ENCODE results near the gene GPX7.
A peak's percentile ranks its signal among the peaks of the same experiment; 100 is the strongest.

Gene GPX7

DNA sequence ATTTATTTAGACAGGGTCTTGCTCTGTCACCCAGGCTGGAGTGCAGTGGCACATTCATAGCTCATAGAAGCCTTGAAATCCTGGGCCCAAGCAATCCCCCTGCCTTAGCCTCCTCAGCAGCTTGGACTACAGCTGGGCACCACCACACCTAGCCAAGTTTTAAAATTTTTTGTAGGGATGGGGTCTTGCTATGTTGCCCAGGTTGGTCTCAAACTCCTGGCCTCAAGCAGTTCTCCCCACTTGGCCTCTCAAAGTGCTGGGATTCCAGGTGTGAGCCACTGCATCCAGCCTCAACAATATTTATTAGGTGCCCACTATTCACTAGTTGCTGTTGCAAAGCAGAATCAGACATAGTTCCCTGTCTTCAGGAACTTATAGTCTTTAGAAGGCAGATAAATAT lies 14.1 kb upstream of the GPX7 start:
- no peak for DNase-seq (ENCODE audit: low spot score)

DNA sequence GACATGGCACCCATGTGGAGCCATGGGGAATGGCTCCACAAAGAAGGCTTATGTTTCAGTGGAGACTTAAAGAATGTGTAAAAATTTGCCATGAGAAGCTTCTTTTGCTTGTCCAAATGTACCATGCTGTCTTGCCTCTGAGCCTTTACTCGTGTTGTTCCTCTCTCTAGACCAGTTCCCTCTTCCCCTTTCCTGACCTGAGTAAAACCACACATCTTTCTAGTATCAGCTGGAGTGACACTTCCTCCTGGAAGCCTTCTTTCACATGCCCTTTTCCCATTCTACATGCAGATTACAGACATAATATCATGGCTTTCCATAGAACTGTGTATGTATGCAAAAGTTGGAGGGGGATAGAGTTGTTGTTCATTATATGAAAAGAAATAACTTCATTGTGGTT lies 13.6 kb upstream of the GPX7 start:
- no peak for DNase-seq (ENCODE audit: low spot score)

DNA sequence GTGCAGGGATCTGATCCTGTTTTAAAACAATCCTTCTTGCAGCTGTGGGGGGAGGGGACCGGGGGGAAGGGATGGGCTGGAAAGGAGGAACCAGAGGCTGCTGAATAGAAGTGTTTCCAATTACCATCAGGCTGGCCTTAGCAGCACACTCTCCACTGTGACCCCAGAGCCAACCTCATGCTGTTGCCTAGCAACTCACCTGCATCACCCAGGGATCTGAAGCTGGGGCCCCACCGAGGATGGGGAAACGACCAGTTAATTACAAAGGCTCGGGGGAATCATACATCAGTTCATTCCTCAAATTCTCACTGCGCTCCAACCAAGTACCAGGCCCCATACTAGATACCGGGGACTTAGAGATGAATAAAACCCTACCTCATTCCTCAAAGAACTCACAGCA lies 11.9 kb upstream of the GPX7 start:
- no peak for DNase-seq (ENCODE audit: low spot score)

DNA sequence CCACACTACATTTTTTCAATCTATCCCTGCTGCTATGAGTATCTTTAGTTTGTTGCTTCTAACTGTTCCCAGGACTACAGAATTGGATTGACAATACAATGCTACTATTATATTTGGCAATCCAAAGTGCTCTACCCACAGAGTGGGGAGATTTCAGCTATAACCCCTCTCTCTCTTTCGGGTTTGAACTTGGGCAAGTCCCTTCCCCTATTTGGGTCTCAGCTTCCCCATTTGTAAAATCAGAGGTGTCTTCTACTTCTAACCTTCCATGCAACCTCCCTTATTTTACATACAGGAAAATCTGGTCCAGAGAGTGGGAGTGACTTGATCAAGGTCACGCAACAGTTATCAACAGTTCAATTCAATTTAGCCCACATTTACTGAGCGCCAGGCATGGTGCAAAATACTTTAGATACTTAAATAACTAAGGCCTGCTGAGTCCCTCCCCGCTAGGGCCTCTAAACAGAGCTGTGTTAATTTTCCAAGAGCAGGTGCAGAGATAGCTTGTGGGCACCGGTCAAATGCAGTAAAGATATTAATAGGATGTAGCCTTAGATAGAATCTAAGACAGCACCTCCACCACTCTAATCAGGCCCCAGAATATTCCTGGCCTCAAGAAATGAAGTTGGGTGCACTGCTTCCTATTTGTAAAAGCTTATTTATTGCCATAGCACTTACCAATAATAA lies 9.4 kb upstream of the GPX7 start:
- no peak for DNase-seq (ENCODE audit: low spot score)

DNA sequence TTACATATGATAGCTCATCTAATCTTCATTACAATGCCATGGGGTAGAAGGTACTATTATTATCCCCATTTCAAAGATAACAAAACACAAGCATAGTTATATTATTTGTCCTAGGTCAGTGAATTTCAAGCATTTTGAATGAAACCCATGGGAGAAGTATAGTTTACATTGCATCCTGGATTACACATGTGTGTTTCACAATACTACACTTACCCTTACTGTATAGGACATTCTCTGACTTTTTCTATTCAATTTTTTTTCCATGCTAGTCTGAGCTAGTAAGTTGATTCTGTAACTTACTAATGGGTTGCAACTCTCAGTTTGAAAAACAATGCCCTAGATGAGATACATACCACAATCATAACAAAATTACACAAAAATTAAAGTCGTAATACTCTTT lies 8.7 kb upstream of the GPX7 start:
- DNase-seq (ENCODE audit: low spot score) = no peak

DNA sequence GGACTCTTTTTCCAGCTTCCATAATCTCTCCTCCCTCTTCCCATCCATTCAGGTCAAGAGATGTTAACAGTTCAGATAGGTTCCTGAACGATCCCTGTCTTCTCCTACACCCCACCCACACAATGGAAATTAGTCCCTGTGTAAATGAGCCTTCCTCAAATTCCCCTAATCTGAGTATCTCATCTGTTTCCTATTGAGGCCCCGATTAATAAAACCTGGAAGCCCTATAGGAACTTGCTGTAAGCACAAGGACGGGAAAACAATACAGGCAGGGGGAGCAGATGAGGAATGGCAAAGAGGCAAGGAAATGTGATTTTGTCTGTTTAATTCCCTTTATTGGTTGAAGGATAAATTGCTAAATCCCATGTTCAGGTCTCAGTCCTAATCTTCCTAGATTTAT lies 7.1 kb upstream of the GPX7 start:
- no peak for DNase-seq (ENCODE audit: low spot score)

DNA sequence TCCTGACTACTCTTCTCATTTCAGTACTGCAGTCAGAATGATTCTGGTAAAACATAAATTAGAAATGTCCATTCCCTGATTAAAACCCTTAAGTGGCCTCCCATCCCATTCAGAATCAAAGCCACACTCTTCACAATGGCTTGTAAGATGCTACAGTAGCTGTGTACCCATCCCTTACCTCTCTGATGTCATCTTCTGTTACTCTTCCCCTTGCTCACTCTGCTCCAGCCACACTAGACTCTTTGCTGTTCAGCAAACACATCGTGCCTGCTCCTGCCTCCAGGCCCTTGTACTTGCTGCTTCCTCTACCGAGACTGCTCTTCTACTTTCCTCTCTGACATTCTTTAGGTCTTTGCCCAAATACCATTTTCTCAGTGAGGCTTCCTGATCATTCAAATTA lies 4.3 kb upstream of the GPX7 start:
- DNase-seq (ENCODE audit: low spot score) = no peak

DNA sequence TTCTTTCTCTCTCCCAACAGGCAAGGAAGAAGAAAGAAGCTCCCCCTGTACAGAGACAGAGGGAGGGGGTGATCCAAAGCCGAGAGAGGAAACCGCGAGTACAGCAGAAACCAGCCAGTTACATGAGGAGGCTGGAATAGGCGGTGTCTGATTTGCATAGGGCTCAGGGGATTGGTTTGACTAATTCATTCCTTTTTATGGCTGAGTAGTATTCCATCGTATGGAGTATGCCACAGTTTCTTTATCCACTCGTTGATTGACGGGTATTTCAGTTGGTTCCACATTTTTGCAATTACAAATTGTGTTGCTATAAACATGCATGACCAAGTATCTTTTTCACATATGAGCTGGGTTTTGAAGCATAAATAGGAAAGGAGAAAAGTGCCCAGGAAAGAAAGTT lies 3.4 kb upstream of the GPX7 start:
- DNase-seq (ENCODE audit: low spot score) = no peak

DNA sequence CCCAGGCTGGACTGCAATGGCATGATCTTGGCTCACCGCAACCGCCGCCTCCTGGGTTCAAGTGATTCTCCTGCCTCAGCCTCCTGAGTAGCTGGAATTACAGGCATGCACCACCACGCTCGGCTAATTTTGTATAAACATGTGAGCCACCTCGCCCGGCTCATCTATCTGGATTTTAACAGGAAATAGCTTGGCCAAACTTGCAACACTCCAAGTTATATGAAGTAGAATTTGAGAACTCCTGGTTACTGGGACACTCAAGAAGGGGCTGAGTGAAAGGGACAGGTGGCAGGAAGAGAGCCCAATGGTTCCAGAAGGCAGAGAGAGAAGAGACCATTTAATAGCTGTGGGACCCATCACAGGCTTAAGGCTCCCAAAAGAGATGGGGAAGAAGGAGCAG lies 2.9 kb upstream of the GPX7 start:
- DNase-seq (ENCODE audit: low spot score) = no peak

DNA sequence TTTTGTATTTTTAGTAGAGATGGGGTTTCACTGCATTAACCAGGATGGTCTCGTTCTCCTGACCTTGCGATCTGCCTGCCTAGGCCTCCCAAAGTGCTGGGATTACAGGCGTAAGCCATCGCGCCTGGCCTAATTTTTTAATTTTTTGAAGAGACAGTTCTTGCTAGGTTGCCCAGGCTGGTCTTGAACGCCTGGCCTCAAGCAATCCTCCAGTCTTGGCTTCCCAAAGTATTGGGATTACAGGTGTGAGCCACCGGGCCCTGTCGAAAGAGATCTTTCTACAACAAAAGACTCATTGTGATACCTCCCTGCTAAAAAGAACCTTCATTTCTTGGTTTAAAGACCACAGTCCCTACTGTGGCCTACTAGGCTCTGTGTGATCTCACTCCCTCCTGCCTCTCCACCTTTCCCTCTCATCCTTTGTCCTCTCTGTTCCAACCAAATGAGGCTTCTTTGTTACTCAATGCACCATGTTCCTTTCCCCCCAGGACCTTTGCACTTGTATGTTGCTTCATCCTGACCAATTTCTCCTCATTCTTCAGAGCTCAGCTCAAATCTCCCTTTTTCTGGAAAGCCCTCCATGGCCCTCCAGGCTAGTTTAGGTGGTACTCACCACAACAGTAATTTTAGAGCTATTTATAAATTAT lies 1.5 kb upstream of the GPX7 start:
- no peak for DNase-seq (ENCODE audit: low spot score)

DNA sequence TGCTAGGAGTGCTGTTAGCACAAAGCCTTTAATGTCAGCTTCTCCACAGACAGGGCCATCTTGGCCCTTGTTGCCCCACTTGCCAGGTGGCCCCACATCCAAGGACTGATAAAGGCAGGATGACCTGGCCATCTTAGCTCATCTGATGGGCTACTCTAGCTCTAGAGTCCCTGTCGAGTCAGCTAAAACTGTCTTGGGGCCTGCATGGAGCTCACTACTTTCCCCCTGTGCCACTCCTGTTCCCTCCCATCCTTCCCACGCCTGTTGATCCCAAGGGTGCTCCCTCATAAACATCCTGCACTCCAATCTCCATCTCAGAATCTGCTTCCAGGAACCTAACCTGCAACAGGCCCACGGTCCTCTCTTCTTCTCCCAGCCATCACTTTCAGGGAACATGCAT lies 652 bp upstream of the GPX7 start:
- DNase-seq (ENCODE audit: low spot score) = no peak

DNA sequence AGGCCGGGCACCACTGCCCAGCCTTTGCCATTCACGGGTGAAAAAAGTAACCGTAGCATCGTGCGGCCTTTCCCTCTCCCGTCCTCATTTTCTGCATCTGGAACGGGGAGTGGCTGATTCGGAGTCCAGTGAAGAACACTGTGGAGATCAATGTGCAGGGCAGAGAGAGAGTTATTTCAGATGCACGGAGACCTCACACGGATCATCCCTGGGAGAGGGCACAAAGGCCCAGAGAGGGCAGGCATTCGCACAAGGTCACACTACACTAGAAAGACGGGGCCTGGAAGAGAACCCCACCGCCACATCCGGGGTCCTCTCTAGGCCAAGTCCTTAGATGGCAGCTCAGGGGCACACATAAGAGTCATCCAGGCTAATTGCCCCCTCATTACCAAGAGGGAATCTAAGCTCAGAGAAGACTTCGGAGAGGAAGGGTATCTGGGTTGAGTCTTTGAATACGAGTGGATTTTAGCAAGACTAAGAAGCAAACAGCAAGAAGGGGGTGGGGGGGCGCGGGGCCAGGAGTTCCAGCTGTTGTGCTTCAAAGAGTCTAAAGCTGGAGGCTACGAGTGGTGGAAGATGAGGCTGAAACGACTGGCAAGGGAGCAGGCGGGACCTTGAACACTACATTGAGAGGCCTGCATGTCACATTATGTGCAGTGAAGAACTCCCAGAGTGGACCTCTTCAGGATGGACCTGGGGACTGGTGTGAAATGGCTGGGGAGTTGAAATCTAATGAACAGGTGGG lies 857 bp downstream of the GPX7 start:
- DNase-seq (ENCODE audit: low spot score) = no peak

DNA sequence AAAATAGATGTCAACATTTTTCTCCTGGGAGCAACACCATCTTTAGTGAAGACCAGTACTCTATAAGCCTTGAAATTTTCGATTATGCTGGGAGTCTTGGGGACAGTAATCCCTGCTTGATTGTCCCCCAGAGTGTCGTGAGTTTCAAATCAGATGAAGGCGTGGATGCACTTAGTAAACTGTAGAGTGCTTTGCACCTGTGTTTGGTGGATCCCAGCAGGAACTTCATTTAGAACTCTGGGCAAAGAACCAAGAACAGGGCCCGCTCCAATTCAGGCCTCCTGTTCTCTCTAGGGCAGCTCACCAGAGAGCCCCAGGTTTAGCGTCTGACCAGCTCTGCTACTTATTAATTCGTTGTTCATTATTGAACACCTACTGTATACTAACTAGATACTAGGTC lies 1.5 kb downstream of the GPX7 start:
- no peak for DNase-seq (ENCODE audit: low spot score)

DNA sequence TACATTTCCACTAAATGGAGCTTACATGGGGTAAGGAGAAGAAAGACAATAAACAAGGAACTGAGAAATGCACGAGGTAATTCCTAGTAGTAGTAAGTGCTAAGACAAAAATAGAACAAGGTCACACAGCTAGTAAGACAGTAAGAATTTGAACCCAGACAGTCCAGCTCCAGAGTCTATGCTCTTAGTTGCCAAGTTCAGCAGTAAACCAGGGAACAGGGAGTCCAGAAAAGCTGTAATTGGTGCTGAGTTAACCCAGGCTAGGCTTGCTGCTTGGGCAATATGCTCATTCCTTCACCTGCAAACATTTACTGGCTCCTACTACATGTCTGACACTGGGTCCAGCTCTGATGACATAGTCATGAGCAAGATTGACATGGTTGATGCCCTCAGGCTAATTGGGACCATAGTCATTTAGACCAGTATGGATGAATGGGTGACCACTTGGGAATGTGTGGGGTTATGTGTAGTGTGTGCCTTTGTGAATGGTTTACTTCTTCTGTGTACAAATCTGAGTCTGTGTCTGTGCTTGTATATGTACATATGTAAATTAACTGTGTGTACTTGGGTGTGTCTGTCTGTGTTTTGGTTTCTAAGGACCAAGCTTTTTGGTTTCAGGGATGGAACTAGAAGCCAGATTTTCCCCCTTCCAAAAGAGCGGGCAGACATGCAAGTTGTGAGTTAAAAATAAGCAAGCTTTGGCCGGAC lies 2.0 kb downstream of the GPX7 start:
- no peak for DNase-seq (ENCODE audit: low spot score)

DNA sequence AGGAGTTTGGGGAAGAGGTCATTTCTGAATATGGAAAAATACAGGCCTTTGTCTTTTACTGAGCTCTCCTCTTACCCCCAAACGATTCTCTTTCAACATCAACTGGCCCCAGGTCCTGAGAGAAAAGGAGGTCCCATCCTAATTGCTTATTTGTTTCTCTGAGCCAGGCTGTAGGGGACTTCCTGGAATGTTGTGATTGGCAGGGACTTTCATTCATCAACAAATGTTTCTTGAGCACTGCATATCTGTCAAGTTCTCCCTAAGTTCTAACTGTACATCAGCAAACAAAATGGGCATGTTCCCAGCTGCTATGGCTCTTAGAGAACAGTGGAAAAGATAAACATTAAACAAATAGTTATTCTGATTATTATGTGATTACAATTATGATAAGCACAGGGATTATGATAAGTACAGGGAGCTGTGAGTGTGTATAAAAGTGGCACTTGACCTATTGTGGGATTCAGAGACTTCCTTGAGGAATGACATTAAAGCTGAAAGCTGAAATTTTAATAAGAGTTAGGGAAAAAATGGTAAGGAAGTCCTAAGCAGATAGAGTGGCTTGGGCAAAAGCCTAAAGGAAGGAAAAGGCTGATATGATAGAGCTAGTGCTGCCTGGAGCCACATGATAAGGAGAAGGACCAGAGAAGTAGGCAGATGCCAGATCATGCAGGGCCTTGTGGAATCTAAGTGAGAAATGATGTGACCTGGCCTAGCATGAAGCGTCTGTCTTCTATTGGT lies 11.6 kb downstream of the GPX7 start:
- DNase-seq (ENCODE audit: low spot score) = peak; percentile 19

DNA sequence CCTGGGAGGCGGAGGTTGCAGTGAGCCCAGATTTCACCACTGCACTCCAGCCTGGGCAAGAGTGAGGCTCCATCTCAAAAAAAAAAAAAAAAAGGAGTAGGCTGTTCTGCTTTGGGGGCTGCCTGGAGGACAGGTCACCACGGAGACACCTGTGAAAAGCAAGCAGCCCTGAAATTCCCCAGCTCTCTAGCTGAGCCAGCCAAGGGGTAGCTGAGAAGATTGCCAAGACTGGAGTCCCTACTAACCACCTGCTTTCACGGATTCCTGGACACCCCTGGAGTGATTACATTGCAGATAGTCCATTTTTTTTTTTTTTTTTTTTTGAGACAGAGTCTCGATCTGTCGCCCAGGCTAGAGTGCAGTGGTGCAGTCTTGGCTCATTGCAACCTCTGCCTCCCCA lies 12.5 kb downstream of the GPX7 start:
- DNase-seq (ENCODE audit: low spot score) = no peak

DNA sequence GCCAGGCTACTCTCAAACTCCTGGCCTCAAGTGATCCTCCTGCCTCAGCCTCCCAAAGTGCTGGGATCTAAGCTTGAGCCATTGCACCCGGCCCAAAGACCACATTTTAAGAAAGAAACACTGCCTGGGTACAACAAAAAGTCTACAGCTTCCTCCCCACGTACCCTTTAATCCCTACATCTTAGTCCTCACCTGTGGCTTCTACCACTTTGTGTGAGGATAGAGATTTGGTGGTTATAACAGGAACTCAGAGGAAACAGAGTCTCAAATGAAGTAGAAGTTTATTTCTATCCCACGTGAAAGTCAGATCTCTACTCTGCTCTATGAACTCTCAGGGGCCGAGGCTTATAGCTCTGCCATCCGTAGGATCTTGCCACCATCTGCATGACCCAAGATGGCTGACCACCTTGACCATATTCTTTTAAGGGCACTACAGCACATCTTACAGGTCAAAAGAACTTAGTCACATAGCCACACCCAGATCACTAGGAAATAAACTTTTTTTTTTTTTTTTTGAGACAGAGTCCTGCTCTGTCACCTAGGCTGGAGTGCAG lies 13.4 kb downstream of the GPX7 start:
- no peak for DNase-seq (ENCODE audit: low spot score)

DNA sequence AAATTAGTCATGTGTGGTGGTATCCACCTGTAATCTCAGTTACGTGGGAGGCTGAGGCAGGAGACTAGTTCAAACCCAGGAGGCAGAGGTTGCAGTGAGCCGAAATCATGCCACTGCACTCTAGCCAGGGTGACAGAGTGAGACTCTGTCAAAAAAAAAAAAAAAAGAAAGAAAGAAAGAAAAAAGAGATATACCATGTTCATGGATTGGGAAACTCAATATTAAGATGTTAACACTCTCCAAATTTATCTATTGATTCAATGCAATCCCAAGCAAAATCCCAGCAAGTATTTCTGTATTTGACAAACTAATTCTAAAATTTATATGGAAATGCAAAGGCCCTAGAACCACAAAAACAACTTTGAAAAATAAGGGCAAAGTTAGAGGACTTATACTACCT lies 19.8 kb downstream of the GPX7 start:
- no peak for DNase-seq (ENCODE audit: low spot score)

DNA sequence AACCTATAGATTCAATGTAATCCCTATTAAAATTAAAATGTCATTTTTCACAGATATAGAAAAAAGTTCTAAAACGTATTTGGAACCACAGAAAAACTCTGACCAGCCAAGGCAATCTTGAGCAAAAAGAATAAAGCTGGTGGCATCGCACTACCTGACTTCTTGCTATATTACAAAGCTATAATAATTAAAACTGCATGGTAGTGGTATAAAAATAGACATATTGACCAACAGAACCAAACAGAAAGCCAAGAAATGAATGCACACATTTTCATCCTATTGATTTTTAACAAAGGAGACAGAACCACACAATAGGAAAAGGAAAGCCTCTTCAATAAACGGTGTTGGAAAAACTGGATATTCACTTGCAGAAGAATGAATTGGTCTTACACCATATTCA lies 21.6 kb downstream of the GPX7 start:
- no peak for DNase-seq (ENCODE audit: low spot score)

DNA sequence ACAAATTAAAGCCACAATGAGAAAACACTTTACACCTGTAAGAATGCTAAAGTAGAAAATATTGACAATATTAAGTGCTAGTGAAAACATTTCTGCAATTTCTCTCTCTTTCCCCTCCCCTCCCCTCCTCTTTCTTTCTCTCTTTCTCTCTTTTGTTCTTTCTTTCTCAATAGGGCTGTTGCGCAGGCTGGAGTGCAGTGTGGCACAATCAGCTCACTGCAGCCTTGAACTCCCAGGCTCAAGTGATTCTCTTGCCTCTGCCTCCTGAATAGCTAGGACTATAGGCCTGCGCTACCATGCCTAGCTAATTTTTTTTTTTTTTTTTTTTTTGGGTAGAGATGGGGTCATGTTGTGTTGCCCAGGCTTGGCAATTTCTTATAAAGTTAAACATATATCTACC lies 24.9 kb downstream of the GPX7 start:
- no peak for DNase-seq (ENCODE audit: low spot score)

DNA sequence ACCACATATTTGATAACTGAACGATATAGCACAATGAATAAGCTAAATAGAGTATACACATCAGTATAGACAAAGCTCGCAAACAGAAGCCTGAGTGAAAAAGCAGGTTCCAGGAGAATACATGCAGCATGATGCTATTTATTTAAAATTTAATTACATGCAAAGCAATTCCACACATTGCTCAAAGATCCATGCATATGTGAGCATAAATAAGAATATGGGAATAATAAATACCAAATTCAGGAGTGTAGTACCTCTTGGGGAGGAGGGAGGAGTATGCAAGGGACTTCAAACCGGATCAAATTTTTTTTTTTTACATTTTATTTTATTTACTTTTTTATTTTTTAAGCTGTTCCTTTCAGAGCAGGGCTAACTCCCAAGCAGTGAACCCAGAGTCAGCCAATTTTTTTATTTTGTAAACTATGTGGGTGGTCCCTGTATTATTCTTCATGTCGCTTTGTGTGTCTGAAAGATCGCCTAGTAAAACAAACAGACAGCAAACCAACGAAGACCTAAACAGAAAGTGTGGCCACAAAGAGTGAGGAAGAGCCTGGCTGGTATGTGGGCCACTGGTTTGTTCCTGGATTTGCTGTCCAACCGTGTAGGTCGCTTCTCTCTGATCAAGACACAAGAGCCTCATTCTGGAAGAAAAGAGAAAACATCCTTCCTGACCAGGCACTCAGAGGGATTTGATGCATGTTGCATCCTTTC lies 26.6 kb downstream of the GPX7 start:
- DNase-seq (ENCODE audit: low spot score) = no peak
